Measurements from ENCODE around the gene BCDIN3D.
"Not testable (repeated sequence)": the region's sequence is repeated elsewhere in the genome, so short reads cannot be mapped to it uniquely, and the experiment has no call there.

BCDIN3D gene, protein sequence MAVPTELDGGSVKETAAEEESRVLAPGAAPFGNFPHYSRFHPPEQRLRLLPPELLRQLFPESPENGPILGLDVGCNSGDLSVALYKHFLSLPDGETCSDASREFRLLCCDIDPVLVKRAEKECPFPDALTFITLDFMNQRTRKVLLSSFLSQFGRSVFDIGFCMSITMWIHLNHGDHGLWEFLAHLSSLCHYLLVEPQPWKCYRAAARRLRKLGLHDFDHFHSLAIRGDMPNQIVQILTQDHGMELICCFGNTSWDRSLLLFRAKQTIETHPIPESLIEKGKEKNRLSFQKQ

GRCh38 chr12:49842519-49843352, at the start of gene BCDIN3D:
Gene BCDIN3D, minus strand, starts transcription at chr12:49843106. Its CDS starts 19 bp downstream, at chr12:49843087.
- peak; percentile 79 for DNase-seq

DNA sequence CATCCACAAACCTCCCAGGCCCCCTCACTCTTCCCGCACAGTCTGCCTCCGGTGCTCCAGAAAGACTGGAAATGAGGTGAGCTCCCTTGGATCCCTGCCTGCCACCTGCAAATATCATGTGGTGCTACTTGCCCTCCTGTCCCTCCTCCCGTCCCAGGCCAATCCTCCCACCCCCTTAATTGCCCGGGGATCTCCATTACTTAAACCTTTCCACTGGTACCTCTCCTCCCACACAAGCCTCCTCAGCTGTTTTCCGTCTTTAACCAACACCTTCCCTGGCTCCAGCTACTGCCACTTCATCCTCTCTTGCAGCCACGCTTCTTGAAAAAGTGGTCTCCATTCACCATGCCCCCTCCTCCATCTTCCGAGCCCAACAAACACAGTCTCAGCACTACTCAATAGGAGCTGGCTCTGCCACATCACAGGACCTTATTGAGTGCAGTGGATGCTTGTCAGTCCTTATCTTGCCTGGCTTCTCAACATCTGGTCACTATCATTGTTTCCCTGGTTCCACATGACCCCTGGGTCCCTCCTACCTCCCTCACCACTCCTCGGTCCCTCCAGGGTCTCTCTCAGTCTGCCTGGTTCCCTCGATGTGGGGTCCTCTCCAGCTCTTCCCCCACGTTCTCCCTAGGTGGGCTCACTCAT, 49.3 kb upstream of the BCDIN3D start:
- DNase-seq: no peak

GRCh38 chr12:49891476-49891875, 48.6 kb upstream of the BCDIN3D start:
- no peak for DNase-seq

GRCh38 chr12:49891012-49891411, 48.1 kb upstream of the BCDIN3D start:
- DNase-seq: no peak

DNA sequence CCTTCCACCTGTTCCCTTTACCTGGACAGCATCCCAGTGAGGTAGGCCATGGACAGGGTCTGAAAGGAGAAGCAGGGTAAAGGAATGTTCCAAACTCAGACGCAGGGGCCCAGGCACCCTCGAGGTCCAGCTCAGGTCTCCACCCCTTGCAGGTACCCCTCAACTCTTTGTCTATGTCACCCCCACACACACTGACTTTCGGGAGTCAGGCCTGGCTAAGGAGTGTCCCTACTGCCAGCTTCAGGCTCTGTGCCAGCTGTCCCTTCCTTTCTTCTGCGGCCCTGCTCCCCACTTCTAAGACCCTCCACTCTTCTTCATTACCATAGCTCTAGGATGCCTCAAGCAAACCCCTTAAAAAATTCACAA, 47.2 kb upstream of the BCDIN3D start:
- no peak for DNase-seq

- DNase-seq: no peak
Measured at GRCh38 chr12:49889361-49890095, 46.6 kb upstream of the BCDIN3D start.

DNA sequence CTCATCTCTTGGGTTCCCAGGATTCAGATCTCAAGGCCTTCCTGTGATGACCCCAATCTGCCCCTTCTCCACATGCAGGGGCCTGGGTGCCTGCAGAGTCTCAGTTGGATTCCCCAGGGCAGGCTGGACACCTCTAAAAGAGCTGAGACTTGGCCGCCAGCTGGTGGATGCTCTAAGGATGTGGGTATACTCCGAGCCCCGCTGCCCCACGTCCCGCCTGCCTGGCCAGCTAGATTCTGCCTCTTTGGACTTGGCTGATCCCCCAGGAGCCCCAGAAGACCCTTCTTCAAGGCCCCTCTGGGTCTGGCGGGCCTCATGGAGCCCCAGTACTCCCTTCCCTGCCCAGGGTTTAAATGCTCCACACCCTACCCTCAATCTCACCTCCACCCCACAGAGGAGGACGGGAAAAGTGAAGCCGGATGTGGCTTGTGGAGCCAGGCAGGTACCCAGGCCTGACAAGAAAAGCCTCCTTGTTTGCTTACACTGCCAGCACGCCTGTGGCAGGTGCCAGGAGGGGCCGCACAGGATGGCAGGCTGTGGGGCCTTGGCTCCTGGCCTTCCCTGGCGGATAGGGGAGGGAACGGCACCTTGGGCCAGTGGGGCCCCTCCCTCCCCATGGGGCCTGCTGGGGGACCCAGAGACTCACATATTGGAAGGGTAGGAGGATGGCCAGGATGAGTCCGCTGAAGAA, 45.7 kb upstream of the BCDIN3D start:
- DNase-seq: peak; percentile 36

DNA sequence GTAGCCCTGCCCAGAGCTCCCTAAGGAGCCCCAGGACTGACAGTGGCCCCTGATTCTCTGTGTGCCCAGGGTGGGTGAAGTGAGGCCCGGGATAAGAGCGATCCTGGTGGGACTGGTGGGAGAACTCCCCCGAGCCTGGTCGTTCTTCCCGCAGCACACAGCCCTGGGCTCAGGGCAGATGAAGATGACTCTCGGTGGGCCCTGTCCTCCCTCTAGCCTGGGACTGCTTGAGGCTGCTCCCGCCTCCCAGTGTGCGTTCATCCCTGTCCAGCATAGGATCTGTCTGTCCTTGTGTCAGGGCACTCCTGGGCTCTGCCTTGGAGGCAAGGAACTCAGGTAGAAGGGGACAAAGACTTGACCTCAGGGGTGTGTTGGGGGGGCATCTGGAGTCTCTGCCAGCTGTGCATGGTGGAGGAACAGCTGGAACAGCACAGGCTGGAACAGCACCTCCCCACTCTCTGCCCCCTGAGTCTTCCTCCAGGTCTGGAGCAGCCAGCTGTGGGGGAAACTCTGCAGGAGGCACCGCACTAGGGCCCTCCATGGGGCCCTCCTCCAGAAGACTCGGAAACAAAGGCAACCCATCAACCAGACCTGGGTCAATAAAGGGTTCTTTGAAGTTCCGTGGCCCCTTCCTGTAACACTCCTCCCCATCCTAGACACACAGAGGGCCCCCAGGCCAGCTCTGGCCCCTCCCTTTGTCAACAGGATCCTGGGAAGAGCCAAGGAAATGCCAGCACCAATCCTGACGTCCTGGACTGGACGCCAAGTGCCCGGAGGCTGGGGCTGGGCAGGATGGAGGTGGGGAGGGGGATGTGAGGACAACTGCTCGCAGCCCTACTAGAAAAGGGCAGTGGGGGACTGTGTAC, 44.9 kb upstream of the BCDIN3D start:
- no peak for DNase-seq

DNA sequence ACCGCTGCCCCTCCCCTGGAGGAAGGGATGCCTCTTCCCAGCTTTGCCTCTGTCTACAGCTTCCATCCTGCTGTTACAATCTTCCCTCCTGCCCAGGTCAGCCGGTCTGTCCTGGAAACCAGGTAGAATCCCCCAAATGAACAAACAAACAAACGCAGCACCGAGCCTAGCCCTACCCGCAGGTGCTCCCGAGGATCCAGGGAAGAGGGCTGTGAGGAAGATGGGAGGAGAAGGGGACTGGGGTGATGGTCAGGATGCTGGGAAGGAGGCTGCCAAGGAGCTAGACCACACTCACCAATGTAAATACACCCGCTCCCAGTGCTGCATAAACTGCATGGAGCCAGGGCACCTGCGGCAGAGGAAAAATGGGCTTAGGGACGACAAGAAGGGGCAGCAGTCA, 44.2 kb upstream of the BCDIN3D start:
- DNase-seq: no peak

- no peak for DNase-seq
Measured at GRCh38 chr12:49885663-49886461, 43.0 kb upstream of the BCDIN3D start.

DNA sequence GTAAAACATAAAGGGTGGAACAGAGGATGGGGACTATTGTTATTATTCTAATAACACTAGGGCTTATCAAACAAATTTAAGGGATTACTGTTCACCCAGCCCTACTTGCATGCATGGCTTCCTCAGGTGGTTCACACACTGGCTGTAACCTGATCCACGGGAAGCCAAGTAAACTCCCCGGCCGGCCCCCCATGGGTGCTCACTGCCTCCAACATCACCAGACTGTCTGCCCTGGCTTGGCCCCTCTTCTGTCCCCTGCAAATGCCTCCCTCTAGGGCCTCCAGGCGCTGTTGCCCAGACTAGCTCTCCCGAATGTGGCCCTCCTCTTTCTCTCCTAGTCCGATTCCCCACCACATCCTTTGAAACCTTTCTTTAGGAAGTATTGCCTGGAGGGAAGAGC, 42.2 kb upstream of the BCDIN3D start:
- DNase-seq: peak; percentile 87

DNA sequence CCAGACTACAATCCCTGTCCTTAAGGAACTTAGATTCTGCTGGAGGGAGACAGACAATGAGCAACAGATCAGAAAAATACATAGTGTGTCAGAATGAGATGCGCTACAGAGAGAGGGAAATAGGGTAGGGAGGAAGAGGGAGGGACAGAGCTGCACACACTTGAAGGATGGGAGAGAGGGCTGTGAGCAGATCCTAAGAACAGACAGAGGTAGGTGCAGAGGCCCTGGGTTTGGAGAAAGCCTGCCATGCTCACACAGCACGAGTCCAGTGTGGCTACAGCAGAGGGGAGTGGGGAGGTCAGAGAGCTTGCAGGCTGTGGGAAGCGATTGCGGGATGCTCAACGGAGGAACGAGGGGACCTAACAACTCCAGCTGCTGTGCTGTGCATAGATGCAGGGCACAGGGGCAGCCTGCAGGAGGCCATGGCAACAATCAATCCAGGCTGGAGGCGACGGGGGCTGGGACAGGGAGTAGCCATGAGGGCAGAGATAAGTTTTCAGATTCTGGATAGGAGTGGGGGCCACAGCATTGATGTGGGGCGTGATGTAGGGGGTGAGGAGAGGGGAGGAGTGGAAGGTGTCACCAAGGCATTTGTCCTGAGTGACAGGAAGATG, 40.1 kb upstream of the BCDIN3D start:
- DNase-seq: no peak

- DNase-seq: no peak
Measured at GRCh38 chr12:49882248-49882850, 39.4 kb upstream of the BCDIN3D start.

DNA sequence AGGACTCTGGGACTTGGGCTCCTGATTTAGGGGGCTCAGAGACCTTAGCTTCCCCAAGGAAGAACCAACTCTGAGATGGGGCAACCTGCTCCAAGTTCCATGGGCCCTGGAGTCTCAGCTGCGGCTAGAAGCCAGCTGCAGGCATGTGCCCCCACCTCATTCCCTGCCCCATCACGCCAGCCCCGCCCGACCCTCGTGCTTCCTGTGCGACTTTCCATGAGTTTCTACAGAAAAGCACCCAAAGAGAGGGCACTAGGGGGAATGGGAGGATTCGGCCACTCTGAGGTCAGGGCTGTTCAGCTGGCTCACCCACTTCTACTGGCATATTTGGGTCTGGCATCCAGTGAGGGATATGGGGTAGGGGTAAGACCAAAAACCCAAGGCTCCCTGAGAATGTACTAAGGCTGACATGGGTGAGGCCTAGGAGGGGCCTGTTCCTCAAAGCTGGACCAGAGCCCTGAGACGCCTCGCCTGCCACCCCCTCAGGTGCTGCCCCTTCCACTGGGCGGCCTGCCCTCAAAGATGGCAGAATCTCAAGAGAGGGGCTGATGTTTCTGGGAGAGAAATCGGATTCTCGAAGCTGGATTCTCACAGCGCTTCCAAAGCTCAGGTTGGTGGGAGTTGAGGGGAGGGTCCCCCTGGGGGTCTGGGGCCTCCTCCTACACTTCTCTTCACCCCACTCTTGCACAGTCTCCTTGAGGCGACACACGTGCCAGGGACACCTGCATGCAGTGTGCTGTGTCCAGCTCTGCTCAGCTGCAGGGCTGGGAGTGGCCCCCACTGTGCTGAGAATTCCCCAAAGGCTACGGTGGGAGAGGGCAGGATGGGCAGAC, 38.7 kb upstream of the BCDIN3D start:
- DNase-seq: no peak

- DNase-seq: no peak
Measured at GRCh38 chr12:49880756-49881414, 38.0 kb upstream of the BCDIN3D start.

DNA sequence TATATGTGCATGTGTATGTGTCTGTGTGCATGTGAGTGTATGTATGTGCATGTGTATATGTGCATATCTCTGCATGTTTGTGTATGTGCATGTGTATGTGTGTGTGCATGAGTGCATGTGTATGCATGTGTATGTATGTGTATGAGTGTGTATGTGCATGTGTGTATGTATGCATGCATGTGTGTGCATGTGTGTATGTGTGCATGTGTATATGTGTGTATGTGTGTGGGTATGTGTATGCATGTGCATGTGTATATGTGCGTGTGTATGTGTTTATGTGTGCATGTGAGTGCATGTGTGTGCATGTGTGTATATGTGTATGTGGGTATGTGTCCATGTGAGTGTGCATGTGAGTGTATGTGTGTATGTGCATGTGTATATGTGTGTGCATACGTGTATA, 36.2 kb upstream of the BCDIN3D start:
- not testable (repeated sequence) for DNase-seq

DNA sequence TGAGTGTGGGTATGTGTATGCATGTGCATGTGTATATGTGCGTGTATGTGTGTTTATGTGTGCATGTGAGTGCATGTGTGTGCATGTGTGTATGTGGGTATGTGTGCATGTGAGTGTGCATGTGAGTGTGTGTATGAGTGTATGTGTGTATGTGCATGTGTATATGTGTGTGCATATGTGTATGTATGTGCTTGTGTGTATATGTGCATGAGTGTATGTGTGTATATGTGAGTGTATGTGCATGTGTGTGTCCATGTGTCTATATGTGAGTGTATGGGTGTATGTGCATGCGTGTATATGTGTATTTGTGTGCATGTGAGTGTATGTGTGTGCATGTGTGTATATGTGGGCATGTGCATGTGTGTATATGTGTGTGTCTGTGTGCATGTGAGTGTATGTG, 35.1 kb upstream of the BCDIN3D start:
- DNase-seq: no peak

DNA sequence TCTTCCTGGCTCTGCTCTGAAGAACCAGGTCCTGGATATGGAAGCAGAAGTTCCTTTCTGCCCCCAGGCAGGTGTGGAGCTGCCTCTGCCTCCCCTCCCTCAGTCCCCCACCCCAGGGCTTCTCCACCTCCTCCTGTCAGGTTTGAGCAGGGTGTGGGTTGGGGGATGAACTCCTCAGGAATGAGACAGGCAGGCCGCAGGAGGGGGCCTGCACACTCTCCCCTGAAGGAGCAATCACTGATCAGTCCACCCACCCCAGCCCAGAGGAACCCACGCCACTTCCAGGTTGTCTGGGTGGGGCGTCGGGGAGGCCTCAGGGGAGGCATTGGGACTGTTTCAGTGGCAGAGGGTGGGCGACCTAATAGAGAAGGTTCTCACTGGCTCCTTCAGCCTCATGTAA, 34.2 kb upstream of the BCDIN3D start:
- DNase-seq: no peak

All from NCI-H2107 (cell line).